H9 (cell line): ENCODE data around the gene KAT6B. TPM values are rescaled to one million over a fixed set of nuclear protein-coding genes. Genes with fewer than 3 reads are reported as not detected.

Experiments
- DNase-seq: peaks from one replicate; pipeline ENCODE4 v3.0.0-alpha.2; 2017
- H2AFZ ChIP-seq: one replicate; pipeline ENCODE4 v1.6.1; 2013; ENCODE audit warnings: mild to moderate bottlenecking, low read length, control low read depth, moderate library complexity
- H2AK5ac ChIP-seq: 2 replicates; pipeline ENCODE4 v1.6.1; 2013; ENCODE audit warnings: low read length, control low read depth, mixed read lengths; ENCODE audit not compliant: insufficient read length
- H2BK120ac ChIP-seq: one replicate; pipeline ENCODE4 v1.6.1; 2013; ENCODE audit warnings: low read depth, mild to moderate bottlenecking, low read length, control low read depth, inconsistent platforms; ENCODE audit not compliant: poor library complexity, severe bottlenecking
- H2BK12ac ChIP-seq: 2 replicates; pipeline ENCODE4 v1.6.1; 2013; ENCODE audit warnings: low read length, control low read depth, mixed read lengths, low read depth; ENCODE audit not compliant: insufficient read length
- H2BK15ac ChIP-seq: 2 replicates; pipeline ENCODE4 v1.6.1; 2013; ENCODE audit warnings: low read depth, low read length, control low read depth
- H2BK20ac ChIP-seq: one replicate; pipeline ENCODE4 v1.6.1; 2013; ENCODE audit warnings: low read depth, mild to moderate bottlenecking, low read length, control low read depth, inconsistent platforms; ENCODE audit not compliant: poor library complexity, severe bottlenecking
- H2BK5ac ChIP-seq: 2 replicates; pipeline ENCODE4 v1.6.1; 2013; ENCODE audit warnings: low read length, control low read depth, mixed read lengths; ENCODE audit not compliant: insufficient read length
- H3K14ac ChIP-seq: 2 replicates; pipeline ENCODE4 v1.6.1; 2013; ENCODE audit warnings: low read length, control low read depth; ENCODE audit not compliant: insufficient read depth
- H3K18ac ChIP-seq: 2 replicates; pipeline ENCODE4 v1.6.1; 2013; ENCODE audit warnings: low read depth, mild to moderate bottlenecking, mixed read lengths, low read length, control low read depth; ENCODE audit not compliant: insufficient read length
- H3K23ac ChIP-seq: 2 replicates; pipeline ENCODE4 v1.6.1; 2013; ENCODE audit warnings: low read length, control low read depth, mixed read lengths, low read depth; ENCODE audit not compliant: insufficient read length
- H3K23me2 ChIP-seq: 2 replicates; pipeline ENCODE4 v1.6.1; 2013; ENCODE audit warnings: low read depth, mild to moderate bottlenecking, mixed read lengths, low read length, control low read depth; ENCODE audit not compliant: insufficient read length, poor library complexity, severe bottlenecking
- H3K27ac ChIP-seq: 2 replicates; pipeline ENCODE4 v1.5.1; 2013; ENCODE audit warnings: low read length, control low read depth, mixed read lengths, low read depth; ENCODE audit not compliant: insufficient read length
- H3K27me3 ChIP-seq: 2 replicates; pipeline ENCODE4 v1.6.1; 2013; ENCODE audit warnings: low read length, control low read depth, inconsistent platforms; ENCODE audit not compliant: insufficient read depth
- H3K4ac ChIP-seq: 2 replicates; pipeline ENCODE4 v1.6.1; 2013; ENCODE audit warnings: low read depth, mild to moderate bottlenecking, control low read depth, inconsistent platforms, low read length, moderate library complexity
- H3K4me1 ChIP-seq: 2 replicates; pipeline ENCODE4 v1.6.1; 2013; ENCODE audit warnings: low read length, control low read depth, inconsistent platforms; ENCODE audit not compliant: insufficient read depth
- H3K4me2 ChIP-seq: 2 replicates; pipeline ENCODE4 v1.6.1; 2013; ENCODE audit warnings: low read length, control low read depth, mixed read lengths; ENCODE audit not compliant: insufficient read length, insufficient read depth
- H3K56ac ChIP-seq: 2 replicates; pipeline ENCODE4 v1.6.1; 2013; ENCODE audit warnings: low read depth, mild to moderate bottlenecking, mixed read lengths, low read length, control low read depth; ENCODE audit not compliant: insufficient read length
- H3K79me1 ChIP-seq: 2 replicates; pipeline ENCODE4 v1.6.1; 2013; ENCODE audit warnings: low read depth, mild to moderate bottlenecking, moderate library complexity, low read length, control low read depth, inconsistent platforms; ENCODE audit not compliant: insufficient read depth, poor library complexity, severe bottlenecking
- H3K79me2 ChIP-seq: 2 replicates; pipeline ENCODE4 v1.6.1; 2013; ENCODE audit warnings: low read length, control low read depth, inconsistent platforms; ENCODE audit not compliant: insufficient read depth
- H3K9ac ChIP-seq: 2 replicates; pipeline ENCODE4 v1.6.1; 2013; ENCODE audit warnings: low read length, control low read depth, mixed read lengths; ENCODE audit not compliant: insufficient read length; ENCODE audit errors: extremely low read depth
- H3K9me3 ChIP-seq: one replicate; pipeline ENCODE4 v1.6.1; 2013; ENCODE audit warnings: low read depth, low read length, inconsistent platforms; ENCODE audit not compliant: control insufficient read depth
- H3T11ph ChIP-seq: one replicate; pipeline ENCODE4 v1.6.1; 2013; ENCODE audit warnings: mild to moderate bottlenecking, low read length, control low read depth, inconsistent platforms
- H4K20me1 ChIP-seq: one replicate; pipeline ENCODE4 v1.6.1; 2013; ENCODE audit not compliant: control insufficient read depth, insufficient read length, insufficient read depth
- H4K5ac ChIP-seq: 2 replicates; pipeline ENCODE4 v1.6.1; 2013; ENCODE audit warnings: low read depth, mild to moderate bottlenecking, mixed read lengths, low read length, control low read depth; ENCODE audit not compliant: insufficient read length
- H4K8ac ChIP-seq: replicated peaks from 2 replicates; pipeline ENCODE4 v1.6.1; 2013; ENCODE audit warnings: low read length, control low read depth, mixed read lengths, low read depth; ENCODE audit not compliant: insufficient read length
- H4K91ac ChIP-seq: 2 replicates; pipeline ENCODE4 v1.6.1; 2013; ENCODE audit warnings: low read depth, mild to moderate bottlenecking, moderate library complexity, mixed read lengths, low read length, control low read depth; ENCODE audit not compliant: insufficient read length
- H3K27ac Mint-ChIP-seq, 3 experiments: 2 replicates in 2 of 3; 3 replicates in 1 of 3; pipeline ENCODE4 v1.8.0; 2020 to 2021; ENCODE audit warnings: mixed read lengths in 3 of 3, mild to moderate bottlenecking in 1 of 3, moderate library complexity in 1 of 3
- H3K27me3 Mint-ChIP-seq: 2 replicates; pipeline ENCODE4 v1.8.0; 2021; ENCODE audit warnings: low read depth, mild to moderate bottlenecking, moderate library complexity, mixed read lengths
- H3K36me3 Mint-ChIP-seq, 3 experiments: 2 replicates in 2 of 3; 3 replicates in 1 of 3; pipeline ENCODE4 v1.8.0; 2020 to 2021; ENCODE audit warnings: low read depth in 3 of 3, mixed read lengths in 3 of 3; ENCODE audit not compliant: insufficient read depth in 1 of 3
- H3K4me1 Mint-ChIP-seq, 2 experiments: 2 replicates each; pipeline ENCODE4 v1.8.0; 2020; ENCODE audit warnings: mixed read lengths in 2 of 2
- H3K4me3 Mint-ChIP-seq, 2 experiments: 2 replicates in 1 of 2; 3 replicates in 1 of 2; pipeline ENCODE4 v1.8.0; 2020 to 2021; ENCODE audit warnings: mild to moderate bottlenecking in 2 of 2, mixed read lengths in 2 of 2, moderate library complexity in 1 of 2
- H3K9me3 Mint-ChIP-seq, 2 experiments: 2 replicates in 1 of 2; 3 replicates in 1 of 2; pipeline ENCODE4 v1.8.0; 2020; ENCODE audit warnings: mild to moderate bottlenecking in 2 of 2, mixed read lengths in 2 of 2, moderate library complexity in 1 of 2
- WGBS: extraction: QIAGEN DNeasy Blood & Tissue Kit; methylation state at CpG from one replicate; pipeline ENCODE4 v1.1.7; 2013; ENCODE audit warnings: missing lambda C conversion rate, low lambda C conversion rate, mixed read lengths; ENCODE audit not compliant: insufficient read length; ENCODE audit errors: extremely low coverage; 5-methylcytosine and 5-hydroxymethylcytosine counted together
- total RNA-seq: library from RNA; stranded (reverse); gene quantifications from 2 replicates; pipeline ENCODE4 v1.2.1, GENCODE V29; 2021
- TF ChIP-seq, protein P1 (sequence below): fragments of 200-600 bp; sonication (generic); conservative IDR thresholded peaks from 3 replicates; pipeline ENCODE4 v1.8.0; 2021; ENCODE audit warnings: antibody characterized with exemption, mild to moderate bottlenecking

Gene KAT6B
- total RNA-seq, 1 experiment from 2014 or later: 34.2 TPM

DNA sequence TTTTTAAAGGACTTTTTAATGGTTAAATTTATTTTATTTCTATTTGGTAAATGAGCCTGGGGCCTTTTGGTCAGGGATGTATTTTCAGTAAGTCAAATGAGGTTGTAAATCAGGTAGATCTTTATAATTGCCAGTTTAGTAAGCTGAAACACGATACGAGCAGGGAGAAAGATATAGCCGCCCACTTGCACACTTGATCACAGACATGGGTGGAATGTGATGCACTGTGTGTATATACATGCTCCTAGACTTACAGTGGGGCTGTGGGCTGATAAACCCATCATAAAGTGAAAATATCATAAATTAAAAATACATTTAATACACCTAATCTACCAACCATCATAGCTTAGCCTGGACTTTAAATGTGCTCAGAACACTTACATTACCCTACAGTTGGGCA lies 165.7 kb downstream of the KAT6B start:
- Histone ChIP-seq H2BK5ac (no peak overlapping the region), H2BK120ac (no peak overlapping the region), H3T11ph (no peak overlapping the region), H4K91ac (no peak overlapping the region), H2AK5ac (no peak overlapping the region), H3K4me2 (no peak overlapping the region), H3K4me1 (no peaks in the 10 kb centered on the region), H3K9ac (no peak overlapping the region), H3K79me1 (no peaks in the 10 kb centered on the region), H3K79me2 (no peaks in the 10 kb centered on the region), H2BK20ac (no peak overlapping the region), H3K18ac (no peak overlapping the region), H3K27me3 (no peaks in the 10 kb centered on the region), H3K4ac (no peak overlapping the region), H4K8ac (no peak overlapping the region), H3K23ac (no peak overlapping the region), H4K5ac (no peak overlapping the region), H3K14ac (no peak overlapping the region), H2AFZ (no peak overlapping the region), H3K27ac (no peak overlapping the region), H2BK12ac (no peak overlapping the region), H3K9me3 (no peaks in the 10 kb centered on the region), H4K20me1 (no peaks in the 10 kb centered on the region), H3K23me2 (no peaks in the 10 kb centered on the region), H3K56ac (no peak overlapping the region), H2BK15ac (no peak overlapping the region)
- Mint-ChIP-seq H3K4me1 (no peaks in the 10 kb centered on the region), H3K27me3 (no peaks in the 10 kb centered on the region), H3K27ac (no peak overlapping the region), H3K9me3 (no peaks in the 10 kb centered on the region), H3K4me3 (no peak overlapping the region), H3K36me3 (peaks cover 5 to 15% (median 8%) of the 10 kb centered on the region in 3 experiments; a peak in 5 of 7 replicates)
- TF ChIP-seq, protein P1, sequence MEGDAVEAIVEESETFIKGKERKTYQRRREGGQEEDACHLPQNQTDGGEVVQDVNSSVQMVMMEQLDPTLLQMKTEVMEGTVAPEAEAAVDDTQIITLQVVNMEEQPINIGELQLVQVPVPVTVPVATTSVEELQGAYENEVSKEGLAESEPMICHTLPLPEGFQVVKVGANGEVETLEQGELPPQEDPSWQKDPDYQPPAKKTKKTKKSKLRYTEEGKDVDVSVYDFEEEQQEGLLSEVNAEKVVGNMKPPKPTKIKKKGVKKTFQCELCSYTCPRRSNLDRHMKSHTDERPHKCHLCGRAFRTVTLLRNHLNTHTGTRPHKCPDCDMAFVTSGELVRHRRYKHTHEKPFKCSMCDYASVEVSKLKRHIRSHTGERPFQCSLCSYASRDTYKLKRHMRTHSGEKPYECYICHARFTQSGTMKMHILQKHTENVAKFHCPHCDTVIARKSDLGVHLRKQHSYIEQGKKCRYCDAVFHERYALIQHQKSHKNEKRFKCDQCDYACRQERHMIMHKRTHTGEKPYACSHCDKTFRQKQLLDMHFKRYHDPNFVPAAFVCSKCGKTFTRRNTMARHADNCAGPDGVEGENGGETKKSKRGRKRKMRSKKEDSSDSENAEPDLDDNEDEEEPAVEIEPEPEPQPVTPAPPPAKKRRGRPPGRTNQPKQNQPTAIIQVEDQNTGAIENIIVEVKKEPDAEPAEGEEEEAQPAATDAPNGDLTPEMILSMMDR: no peak
- WGBS: no CpG with 5 or more reads among the region's 3 CpGs
- DNase-seq: no peak
